ENCODE results near the gene TBX4. TPM values are rescaled to one million over a fixed set of nuclear protein-coding genes. Genes with fewer than 3 reads are reported as not detected.

TBX4 gene
- total and polyA plus RNA-seq, 2 of the 13 experiments (the other 11 are each of a cell fraction or from before 2014, with no cell fraction given): 0.11 to 1.1 TPM

- no TSS peak for BruUV-seq (replicated peaks)
- H3K4me2 ChIP-seq (ENCODE audit: low read depth, low read length): peak overlapping the region; percentile 91
- H3K27ac ChIP-seq (ENCODE audit: extremely low read length, insufficient read depth, low read length): peak overlapping the region; percentile 68
These were observed 38.5 kb upstream of the TBX4 start for GRCh38 chr17:61413661-61414126.

More at GRCh38 chr17:61413661-61414126, 38.5 kb upstream of the TBX4 start:
- no peaks in the 10 kb centered on the region for H3K79me2 ChIP-seq (ENCODE audit: insufficient read depth, low read length)
- intact Hi-C loops (cut with micrococcal nuclease; ENCODE audit: unreplicated experiment) (loop anchor here (2.0 to 5.0 kb wide), 2 partner anchors 223 to 424 kb away; no protein-coding TSS in a partner anchor), in situ Hi-C loops (cut with HindIII; ENCODE audit: extremely low pct_ligation_motif_present, low pct_unique_long_range_greater_than_20kb) (loop anchor here (5.0 to 10.0 kb wide), 2 partner anchors 169 to 421 kb away; no protein-coding TSS in a partner anchor)
- ATAC-seq: no peak
- no peak for FAIRE-seq
- ChIA-PET POLR2A (interaction anchor here (0.9 to 2.8 kb wide), 8 partner anchors 13 to 367 kb away, joined by 3 to 34 read pairs (median 9); partner anchors contain the start of gene TBX2), CTCF (ENCODE audit: low intra/inter-chr PET ratio, low total read pairs) (interaction anchor here (2.5 to 2.9 kb wide), 3 partner anchors 137 to 169 kb away, joined by 18 to 52 read pairs (median 30); no protein-coding TSS in a partner anchor)
- H3K9me3 ChIP-seq (ENCODE audit: low read length): no peaks in the 10 kb centered on the region
- no peak for DNase-seq (ENCODE audit: low spot score)
- H3K27me3 ChIP-seq (ENCODE audit: control insufficient read depth in 1 of 2, insufficient read depth in 2 of 2, low read length in 2 of 2): no peaks in the 10 kb centered on the region
- peak overlapping the region; percentile 69 to 86 (median 77); a peak in 5 of 6 replicates for H3K4me3 ChIP-seq (replicated peaks in 1 of 3; ENCODE audit: insufficient read depth in 1 of 3, low read depth in 2 of 3, low read length in 3 of 3)
- H3K36me3 ChIP-seq (replicated peaks in 1 of 2; ENCODE audit: control insufficient read depth in 1 of 2, insufficient read depth in 2 of 2, low read length in 2 of 2): no peaks in the 10 kb centered on the region
- 41% methylated on average over 6 of the region's 8 CpGs for WGBS (ENCODE audit: low lambda C conversion rate)
- no peaks in the 10 kb centered on the region for H4K20me1 ChIP-seq (ENCODE audit: insufficient read depth, low read length)
- H3K9ac ChIP-seq (ENCODE audit: insufficient read depth, low read depth, low read length): peak overlapping the region; percentile 73
- peaks cover 71% of the 10 kb centered on the region for H3K4me1 ChIP-seq (ENCODE audit: insufficient read depth, low read length)
- H2AFZ ChIP-seq (ENCODE audit: low read length): peak overlapping the region; percentile 16
- TF ChIP-seq SNAPC4 (CRISPR knock-in tag; IDR thresholded peaks at IDR 0.05): 0 out of 2 replicates have a peak, but pooled peaks have one; percentile 5
- no peak for TF ChIP-seq GLI4 (CRISPR knock-in tag; IDR thresholded peaks at IDR 0.05; ENCODE audit: borderline replicate concordance)

Measured in HepG2 (cell line).